Coronary artery (tissue), 2 donors: ENCODE results near the gene MSL3B.
A peak's percentile ranks its signal among the peaks of the same experiment; 100 is the strongest.

Source experiments
- DNase-seq: peaks from one replicate; pipeline ENCODE4 v3.0.0-alpha.2; 2017; ENCODE audit warnings: low spot score
- H3K27ac ChIP-seq, 2 donors: fragments of 200-600 bp; sonication (generic); one replicate each; pipeline ENCODE4 v1.5.1; 2016 to 2019
- H3K4me3 ChIP-seq: fragments of 200-600 bp; sonication (generic); 2 replicates; pipeline ENCODE4 v1.5.1; 2016; ENCODE audit warnings: mild to moderate bottlenecking, moderate library complexity
- CTCF ChIP-seq: fragments of 200-600 bp; sonication (generic); IDR thresholded peaks from one replicate; pipeline ENCODE4 v1.5.1; 2019; ENCODE audit warnings: antibody characterized with exemption

The MSL3B gene

GRCh38 chr2:233821709-233822100 is 46.5 kb downstream of the MSL3B start:
- no peak overlapping the region for H3K27ac ChIP-seq
- DNase-seq = no peak
- no peak overlapping the region for H3K4me3 ChIP-seq
- TF ChIP-seq CTCF = no peak

GRCh38 chr2:233821196-233821595 is 47.0 kb downstream of the MSL3B start:
- no peak for TF ChIP-seq CTCF
- Histone ChIP-seq H3K4me3 (no peak overlapping the region), H3K27ac (no peak overlapping the region)
- peak; percentile 45 for DNase-seq

- DNase-seq = peak; percentile 60
- no peak for TF ChIP-seq CTCF
- no peak overlapping the region for H3K4me3 ChIP-seq
- no peak overlapping the region for H3K27ac ChIP-seq
These were observed 47.4 kb downstream of the MSL3B start for GRCh38 chr2:233820774-233821105.

GRCh38 chr2:233819884-233820773 is 48.1 kb downstream of the MSL3B start:
- peak; percentile 58 for DNase-seq
- no peak for TF ChIP-seq CTCF
- Histone ChIP-seq H3K4me3 (no peak overlapping the region), H3K27ac (no peak overlapping the region)

GRCh38 chr2:233818639-233819621 is 49.3 kb downstream of the MSL3B start:
- Histone ChIP-seq H3K27ac (no peak overlapping the region), H3K4me3 (no peak overlapping the region)
- peak; percentile 54 for DNase-seq
- no peak for TF ChIP-seq CTCF

- no peak for TF ChIP-seq CTCF
- H3K27ac ChIP-seq = no peak overlapping the region
- DNase-seq = peak; percentile 54
- H3K4me3 ChIP-seq = no peak overlapping the region
These were observed 50.1 kb downstream of the MSL3B start for GRCh38 chr2:233817995-233818638.
